Brain microvascular endothelial cell (primary cell): Measurements from ENCODE around the gene KRT39.

ENCODE experiments used
- DNase-seq: peaks from one replicate; pipeline ENCODE4 v3.0.0-alpha.2; 2020
- H3K27ac ChIP-seq: fragments of 250-450 bp; sonication (Bioruptor Pico); 2 replicates; pipeline ENCODE4 v1.5.1; 2020; ENCODE audit warnings: mild to moderate bottlenecking, moderate library complexity
- H3K27me3 ChIP-seq: fragments of 250-450 bp; sonication (Bioruptor Pico); replicated peaks from 2 replicates; pipeline ENCODE4 v1.5.1; 2020; ENCODE audit warnings: mild to moderate bottlenecking
- H3K36me3 ChIP-seq: fragments of 250-450 bp; sonication (Bioruptor Pico); replicated peaks from 2 replicates; pipeline ENCODE4 v1.5.1; 2020; ENCODE audit warnings: mild to moderate bottlenecking
- H3K4me3 ChIP-seq: 2 replicates; pipeline ENCODE4 v1.5.1; 2011; ENCODE audit warnings: low read depth, mild to moderate bottlenecking, control low read depth, low read length, moderate library complexity
- in situ Hi-C: cut with HindIII; loops from 2 replicates; pipeline ENCODE4 v1.10.0; 2017; ENCODE audit warnings: low sequenced_read_pairs, low pct_ligation_motif_present
- TF ChIP-seq, protein P1 (sequence below): IDR thresholded peaks from 2 replicates; pipeline ENCODE4 v1.5.1; 2011; ENCODE audit warnings: low read depth, mild to moderate bottlenecking, moderate library complexity, low read length, control low read depth, inconsistent platforms; ENCODE audit errors: missing control alignments

The KRT39 gene

DNA sequence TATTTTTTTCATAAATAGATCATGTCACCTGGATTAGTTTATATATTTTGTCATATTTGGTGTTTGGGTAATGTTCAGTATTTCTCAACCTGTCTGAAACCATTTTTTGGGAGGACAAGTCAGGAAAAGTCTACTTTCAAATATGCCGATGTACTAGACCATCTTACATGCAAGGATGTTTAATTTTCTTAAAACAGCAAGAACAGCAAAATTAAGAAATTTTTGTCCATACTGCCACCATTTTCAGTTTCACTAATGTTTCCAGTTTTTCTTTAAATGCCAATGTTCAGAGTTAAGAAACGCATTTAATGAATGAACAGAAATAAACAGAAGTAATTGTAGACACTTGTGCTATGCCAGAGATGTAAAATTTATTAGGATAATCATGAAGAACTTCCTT is 26.3 kb upstream of the KRT39 start:
- in situ Hi-C loops = no loop called here
- H3K27me3 ChIP-seq = no peaks in the 10 kb centered on the region
- no peak for DNase-seq
- H3K4me3 ChIP-seq = no peak overlapping the region
- H3K36me3 ChIP-seq = no peaks in the 10 kb centered on the region
- no peak overlapping the region for H3K27ac ChIP-seq
- TF ChIP-seq, protein P1, sequence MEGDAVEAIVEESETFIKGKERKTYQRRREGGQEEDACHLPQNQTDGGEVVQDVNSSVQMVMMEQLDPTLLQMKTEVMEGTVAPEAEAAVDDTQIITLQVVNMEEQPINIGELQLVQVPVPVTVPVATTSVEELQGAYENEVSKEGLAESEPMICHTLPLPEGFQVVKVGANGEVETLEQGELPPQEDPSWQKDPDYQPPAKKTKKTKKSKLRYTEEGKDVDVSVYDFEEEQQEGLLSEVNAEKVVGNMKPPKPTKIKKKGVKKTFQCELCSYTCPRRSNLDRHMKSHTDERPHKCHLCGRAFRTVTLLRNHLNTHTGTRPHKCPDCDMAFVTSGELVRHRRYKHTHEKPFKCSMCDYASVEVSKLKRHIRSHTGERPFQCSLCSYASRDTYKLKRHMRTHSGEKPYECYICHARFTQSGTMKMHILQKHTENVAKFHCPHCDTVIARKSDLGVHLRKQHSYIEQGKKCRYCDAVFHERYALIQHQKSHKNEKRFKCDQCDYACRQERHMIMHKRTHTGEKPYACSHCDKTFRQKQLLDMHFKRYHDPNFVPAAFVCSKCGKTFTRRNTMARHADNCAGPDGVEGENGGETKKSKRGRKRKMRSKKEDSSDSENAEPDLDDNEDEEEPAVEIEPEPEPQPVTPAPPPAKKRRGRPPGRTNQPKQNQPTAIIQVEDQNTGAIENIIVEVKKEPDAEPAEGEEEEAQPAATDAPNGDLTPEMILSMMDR = no peak

DNA sequence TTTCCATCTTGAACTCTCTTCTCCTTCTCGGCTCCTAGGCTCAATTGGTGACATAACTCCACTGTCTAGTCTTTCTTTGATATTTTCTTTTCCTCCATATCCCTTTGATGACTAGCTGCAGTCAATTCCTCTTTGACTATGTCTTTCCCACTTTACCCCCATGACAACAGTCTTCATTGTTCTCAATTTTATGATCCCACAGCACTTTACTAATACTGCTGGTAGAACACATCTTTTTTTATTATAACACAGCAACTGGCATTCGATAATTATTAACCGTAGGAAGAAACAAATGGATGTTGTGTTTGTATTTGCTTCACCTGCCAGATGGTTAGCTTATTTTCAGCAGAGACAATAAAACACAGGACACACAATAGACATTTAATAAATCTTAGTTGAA is 25.9 kb upstream of the KRT39 start:
- Histone ChIP-seq H3K4me3 (no peak overlapping the region), H3K27ac (no peak overlapping the region), H3K27me3 (no peaks in the 10 kb centered on the region), H3K36me3 (no peaks in the 10 kb centered on the region)
- TF ChIP-seq, protein P1 = no peak
- no peak for DNase-seq
- in situ Hi-C loops = no loop called here

DNA sequence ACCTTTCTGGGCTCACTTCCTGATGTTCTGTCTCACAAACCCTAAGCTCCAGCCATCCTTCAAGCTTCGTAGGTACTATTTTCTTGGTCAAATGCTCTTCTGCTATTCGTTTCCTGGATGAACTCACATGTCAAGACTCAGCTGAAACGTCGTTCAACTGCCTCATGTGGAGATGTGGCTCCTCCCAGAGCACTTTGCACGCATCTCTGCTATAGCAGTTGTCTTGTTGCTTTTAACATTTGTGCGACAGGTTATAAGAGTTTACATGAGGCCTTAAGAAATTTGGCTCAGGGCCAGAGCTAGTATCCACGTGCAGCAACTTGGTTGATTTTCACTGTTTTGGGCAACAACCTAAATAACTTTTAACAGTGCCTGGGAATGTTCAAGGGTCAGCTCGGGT is 20.2 kb upstream of the KRT39 start:
- DNase-seq = no peak
- no peak overlapping the region for H3K4me3 ChIP-seq
- in situ Hi-C loops = no loop called here
- no peaks in the 10 kb centered on the region for H3K27me3 ChIP-seq
- no peak overlapping the region for H3K27ac ChIP-seq
- H3K36me3 ChIP-seq = no peaks in the 10 kb centered on the region
- TF ChIP-seq, protein P1 = no peak

DNA sequence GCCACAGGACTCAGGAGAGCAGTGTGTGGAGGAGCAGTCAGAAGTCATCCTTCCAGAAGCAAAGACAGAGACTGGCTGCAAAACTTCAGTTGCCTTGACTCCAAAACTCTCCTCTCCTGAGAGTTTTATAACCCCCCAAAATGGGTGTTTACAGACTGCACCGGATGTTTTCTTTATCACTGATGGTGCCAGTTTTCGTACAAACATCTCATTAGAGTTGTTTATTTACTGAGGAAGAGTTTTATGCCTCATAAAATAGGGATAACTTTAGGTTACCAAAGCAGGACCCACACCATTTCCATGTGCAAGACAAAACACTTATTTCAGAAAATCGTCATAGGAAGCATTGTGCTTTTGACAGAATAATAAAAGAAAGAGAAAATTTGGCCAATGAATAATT is 17.5 kb upstream of the KRT39 start, which contains the start of gene KRT40:
Gene KRT40 (minus strand): TSS at position 101 of the 400 bp plus-strand sequence. CDS start 53 bp downstream, at position 48.
- TF ChIP-seq, protein P1 = no peak
- Histone ChIP-seq H3K4me3 (no peak within 1 kb of the TSS), H3K27me3 (no peaks in the 10 kb centered on the region), H3K27ac (no peak within 1 kb of the TSS), H3K36me3 (no peaks in the 10 kb centered on the region)
- in situ Hi-C loops = no loop called here
- no peak for DNase-seq

DNA sequence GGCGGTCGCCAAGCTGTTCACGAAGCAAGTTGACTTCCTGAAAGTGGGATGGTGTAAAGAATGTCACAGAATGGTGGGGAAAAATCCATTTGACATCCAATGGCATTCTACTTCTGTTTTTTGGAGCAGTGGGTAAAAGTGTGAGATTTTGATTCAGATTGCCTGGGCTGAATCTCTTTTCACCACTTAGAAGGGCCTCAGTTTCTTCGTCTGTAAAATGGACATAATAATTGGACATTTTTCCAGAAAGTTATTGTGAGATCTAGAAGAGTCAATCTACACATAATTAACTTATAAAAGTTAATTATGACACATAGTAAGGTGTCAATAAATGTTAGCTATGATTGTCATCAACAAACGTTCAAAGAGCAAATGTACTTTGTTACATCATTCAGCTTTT is 14.4 kb upstream of the KRT39 start:
- H3K27ac ChIP-seq = no peak overlapping the region
- H3K27me3 ChIP-seq = no peaks in the 10 kb centered on the region
- in situ Hi-C loops = no loop called here
- no peaks in the 10 kb centered on the region for H3K36me3 ChIP-seq
- TF ChIP-seq, protein P1 = no peak
- no peak for DNase-seq
- no peak overlapping the region for H3K4me3 ChIP-seq

DNA sequence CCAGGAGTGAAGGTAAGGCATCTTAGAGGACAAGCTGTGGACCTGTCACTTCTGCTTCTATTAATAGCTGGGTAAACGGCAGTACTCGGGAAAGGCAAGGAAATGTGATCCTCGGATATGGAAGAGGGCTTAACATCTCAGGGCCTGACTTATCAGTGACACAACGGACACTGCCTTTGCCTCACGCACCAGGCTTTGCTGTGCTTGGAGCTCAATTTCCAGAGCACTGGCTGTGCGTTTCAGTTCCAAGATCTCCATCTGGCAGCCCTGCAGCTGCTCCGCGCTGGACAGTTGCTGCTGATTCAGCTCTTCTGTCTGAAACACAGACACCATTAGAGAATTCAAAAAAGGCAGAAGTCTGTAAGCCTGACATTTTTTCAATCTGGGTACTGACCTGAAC is 13.8 kb upstream of the KRT39 start:
- in situ Hi-C loops = no loop called here
- TF ChIP-seq, protein P1 = no peak
- Histone ChIP-seq H3K27ac (no peak overlapping the region), H3K4me3 (no peak overlapping the region), H3K27me3 (no peaks in the 10 kb centered on the region), H3K36me3 (no peaks in the 10 kb centered on the region)
- no peak for DNase-seq
